C4-2B (cell line): ENCODE measurements around the gene PRADC1.

Experiments used
- CTCF ChIP-seq: fragments of 450-650 bp; conservative IDR thresholded peaks from 2 replicates; pipeline ENCODE4 v1.5.1; 2017; ENCODE audit warnings: mild to moderate bottlenecking
- ZFX ChIP-seq: fragments of 450-650 bp; IDR thresholded peaks from 2 replicates; pipeline ENCODE4 v1.6.1; 2017

- TF ChIP-seq CTCF = no peak
- no peak for TF ChIP-seq ZFX
Measured at GRCh38 chr2:73217160-73217559, 15.9 kb downstream of the PRADC1 start.
